ENCODE results near the gene NOS1AP. TPM values are rescaled to one million over a fixed set of nuclear protein-coding genes. Genes with fewer than 3 reads are reported as not detected.
A peak's percentile ranks its signal among the peaks of the same experiment; 100 is the strongest.
"Not testable (repeated sequence)": the region's sequence is repeated elsewhere in the genome, so short reads cannot be mapped to it uniquely, and the experiment has no call there.

The NOS1AP gene
- total RNA-seq, 3 donors from 2014 or later: 11.8 to 17.4 (median 14.3) TPM

DNA sequence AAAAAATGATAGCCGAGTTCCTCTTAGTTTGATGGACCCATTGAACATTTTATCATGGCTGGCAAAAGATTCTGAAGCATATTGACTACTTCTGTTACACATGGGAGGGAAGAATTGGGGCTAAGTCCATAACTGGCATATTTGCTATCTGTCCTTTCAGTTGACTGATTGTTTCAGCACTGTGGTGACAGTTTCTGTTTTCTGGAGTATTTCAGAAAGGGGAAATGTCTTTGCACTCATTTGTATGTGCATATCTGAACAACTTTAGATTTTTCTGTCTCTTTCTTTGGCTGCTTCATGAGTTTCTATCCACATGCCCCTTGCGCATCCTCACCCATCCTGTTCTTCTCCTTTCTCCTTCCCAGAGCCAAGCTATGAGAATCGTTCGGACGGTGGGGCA lies 274.0 kb downstream of the NOS1AP start:
- intact Hi-C loops (cut with DNase I, micrococcal nuclease): no loop called here
- Histone ChIP-seq H3K9me3 (no peaks in the 10 kb centered on the region), H3K4me3 (no peak overlapping the region), H3K36me3 (ENCODE audit: low read depth) (no peaks in the 10 kb centered on the region), H3K4me1 (ENCODE audit: low read depth) (no peaks in the 10 kb centered on the region)
- TF ChIP-seq, protein P1, sequence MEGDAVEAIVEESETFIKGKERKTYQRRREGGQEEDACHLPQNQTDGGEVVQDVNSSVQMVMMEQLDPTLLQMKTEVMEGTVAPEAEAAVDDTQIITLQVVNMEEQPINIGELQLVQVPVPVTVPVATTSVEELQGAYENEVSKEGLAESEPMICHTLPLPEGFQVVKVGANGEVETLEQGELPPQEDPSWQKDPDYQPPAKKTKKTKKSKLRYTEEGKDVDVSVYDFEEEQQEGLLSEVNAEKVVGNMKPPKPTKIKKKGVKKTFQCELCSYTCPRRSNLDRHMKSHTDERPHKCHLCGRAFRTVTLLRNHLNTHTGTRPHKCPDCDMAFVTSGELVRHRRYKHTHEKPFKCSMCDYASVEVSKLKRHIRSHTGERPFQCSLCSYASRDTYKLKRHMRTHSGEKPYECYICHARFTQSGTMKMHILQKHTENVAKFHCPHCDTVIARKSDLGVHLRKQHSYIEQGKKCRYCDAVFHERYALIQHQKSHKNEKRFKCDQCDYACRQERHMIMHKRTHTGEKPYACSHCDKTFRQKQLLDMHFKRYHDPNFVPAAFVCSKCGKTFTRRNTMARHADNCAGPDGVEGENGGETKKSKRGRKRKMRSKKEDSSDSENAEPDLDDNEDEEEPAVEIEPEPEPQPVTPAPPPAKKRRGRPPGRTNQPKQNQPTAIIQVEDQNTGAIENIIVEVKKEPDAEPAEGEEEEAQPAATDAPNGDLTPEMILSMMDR (IDR thresholded peaks at IDR 0.05): no peak
- DNase-seq (no peak), ATAC-seq (no peak)

DNA sequence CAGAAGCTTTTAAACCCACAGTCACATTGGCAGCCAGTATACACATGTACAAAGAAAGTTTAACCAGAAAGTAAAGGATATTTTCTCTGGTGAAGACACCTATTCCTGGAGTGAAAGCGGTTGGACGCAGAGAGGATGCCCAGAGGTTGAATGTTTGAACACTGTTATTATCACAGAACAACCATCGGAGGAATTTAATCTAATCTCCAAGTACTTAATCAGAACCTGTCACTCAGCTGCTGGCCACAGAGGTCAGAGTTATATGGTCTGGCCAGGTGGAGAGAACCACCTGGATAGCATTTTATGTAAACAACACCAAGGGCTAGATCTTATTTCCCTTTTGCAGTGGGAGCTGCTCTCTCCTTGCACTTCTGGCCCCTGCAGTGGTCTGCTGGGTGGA lies 277.8 kb downstream of the NOS1AP start:
- no peak overlapping the region for H3K4me3 ChIP-seq
- no peak for ATAC-seq
- no peak for DNase-seq
- TF ChIP-seq, protein P1 (IDR thresholded peaks at IDR 0.05): no peak
- no peaks in the 10 kb centered on the region for H3K36me3 ChIP-seq (ENCODE audit: low read depth)
- H3K4me1 ChIP-seq (ENCODE audit: low read depth): peaks cover 9% of the 10 kb centered on the region
- H3K9me3 ChIP-seq: no peaks in the 10 kb centered on the region
- intact Hi-C loops (cut with DNase I, micrococcal nuclease): no loop called here

DNA sequence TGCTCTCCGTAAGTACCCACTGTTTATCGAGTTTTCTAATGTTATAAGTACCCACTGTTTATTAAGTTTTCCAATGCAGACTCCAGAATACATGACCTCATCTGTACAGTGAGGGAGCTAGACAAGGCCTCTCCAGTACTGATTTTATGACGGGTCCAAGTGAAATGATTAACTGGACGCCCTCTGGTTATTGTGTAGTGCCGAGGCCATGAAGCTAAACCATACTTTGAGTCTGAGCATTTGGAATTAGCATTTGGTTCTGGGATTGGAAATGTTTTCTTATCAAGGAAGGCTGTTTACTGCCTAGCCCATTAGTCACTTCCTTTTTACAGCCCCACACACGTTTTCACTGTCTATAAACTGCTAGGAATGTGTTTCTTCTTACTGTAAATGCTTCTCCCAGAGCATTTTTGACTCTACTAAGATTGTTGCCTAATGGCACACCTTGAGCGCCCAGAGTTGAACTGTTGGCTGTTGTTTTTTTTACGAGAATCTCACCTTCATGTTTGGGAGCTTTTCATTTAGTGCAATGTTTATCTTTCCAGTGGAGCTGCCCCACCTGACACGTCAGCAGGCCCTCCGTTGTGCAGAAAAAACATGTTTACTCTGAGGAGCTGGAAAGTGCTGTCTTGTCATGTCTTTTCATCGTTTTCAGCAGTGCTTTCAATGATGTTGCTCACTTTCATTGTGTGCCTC lies 280.3 kb downstream of the NOS1AP start:
- TF ChIP-seq, protein P1 (IDR thresholded peaks at IDR 0.05): no peak
- Histone ChIP-seq H3K36me3 (ENCODE audit: low read depth) (no peaks in the 10 kb centered on the region), H3K4me3 (no peak overlapping the region), H3K4me1 (ENCODE audit: low read depth) (peaks cover 9% of the 10 kb centered on the region), H3K9me3 (no peaks in the 10 kb centered on the region)
- peak in 2 of 3 donors; percentile 31 to 42 for DNase-seq
- ATAC-seq: peak; percentile 89
- intact Hi-C loops (cut with DNase I, micrococcal nuclease): no loop called here

DNA sequence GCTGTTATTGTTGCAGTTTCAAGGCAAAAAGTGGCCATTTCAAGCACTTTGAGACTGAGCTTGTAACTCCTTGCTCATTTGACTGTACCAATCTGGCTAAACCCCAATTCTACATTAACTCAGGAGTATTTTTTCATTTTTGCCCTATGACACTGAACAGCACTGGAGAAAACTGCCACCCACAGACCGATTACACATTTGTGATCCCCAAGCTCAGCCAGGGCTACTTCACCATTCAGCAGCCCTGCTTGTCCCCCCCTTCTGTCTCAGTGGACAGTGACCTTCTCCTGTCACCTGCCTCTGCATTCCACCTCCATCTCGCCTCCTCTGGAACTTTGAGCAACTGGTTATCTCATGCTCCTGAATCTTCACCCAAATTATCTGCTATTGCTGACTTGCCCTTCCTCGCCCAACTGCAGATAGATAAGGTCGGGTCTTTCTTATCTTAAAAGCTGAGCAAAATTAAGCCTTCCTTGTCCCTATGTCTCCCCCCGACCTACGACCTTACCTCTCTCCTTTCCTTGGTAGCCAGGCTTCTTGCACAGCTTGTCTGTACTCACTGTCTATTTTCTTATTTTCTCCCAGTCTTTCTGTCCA lies 281.9 kb downstream of the NOS1AP start:
- TF ChIP-seq, protein P1 (IDR thresholded peaks at IDR 0.05): no peak
- no peak overlapping the region for H3K4me3 ChIP-seq
- ATAC-seq (no peak), DNase-seq (no peak)
- no peaks in the 10 kb centered on the region for H3K9me3 ChIP-seq
- no peaks in the 10 kb centered on the region for H3K36me3 ChIP-seq (ENCODE audit: low read depth)
- intact Hi-C loops (cut with DNase I, micrococcal nuclease): no loop called here
- H3K4me1 ChIP-seq (ENCODE audit: low read depth): peaks cover 9% of the 10 kb centered on the region

DNA sequence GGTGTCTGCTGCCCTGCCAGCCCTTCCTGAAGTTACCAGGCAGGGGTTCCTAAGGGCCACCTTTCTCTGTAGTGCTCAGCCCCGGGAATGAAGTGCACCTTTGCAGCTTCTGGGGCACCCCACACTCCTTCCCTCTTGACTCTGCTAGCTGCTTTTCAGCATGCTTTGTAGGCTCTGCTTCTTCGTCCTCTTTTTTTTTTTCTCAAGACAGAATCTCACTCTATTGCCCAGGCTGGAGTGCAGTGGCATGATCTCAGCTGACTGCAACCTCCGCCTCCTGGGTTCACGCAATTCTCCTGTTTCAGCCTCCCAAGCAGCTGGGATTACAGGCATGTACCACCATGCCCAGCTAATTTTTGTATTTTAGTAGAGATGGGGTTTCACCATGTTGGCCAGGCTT lies 282.4 kb downstream of the NOS1AP start:
- H3K36me3 ChIP-seq (ENCODE audit: low read depth); DNase-seq; H3K9me3 ChIP-seq; intact Hi-C loops (cut with DNase I, micrococcal nuclease); ATAC-seq; H3K4me1 ChIP-seq (ENCODE audit: low read depth); H3K4me3 ChIP-seq: not testable (repeated sequence)

DNA sequence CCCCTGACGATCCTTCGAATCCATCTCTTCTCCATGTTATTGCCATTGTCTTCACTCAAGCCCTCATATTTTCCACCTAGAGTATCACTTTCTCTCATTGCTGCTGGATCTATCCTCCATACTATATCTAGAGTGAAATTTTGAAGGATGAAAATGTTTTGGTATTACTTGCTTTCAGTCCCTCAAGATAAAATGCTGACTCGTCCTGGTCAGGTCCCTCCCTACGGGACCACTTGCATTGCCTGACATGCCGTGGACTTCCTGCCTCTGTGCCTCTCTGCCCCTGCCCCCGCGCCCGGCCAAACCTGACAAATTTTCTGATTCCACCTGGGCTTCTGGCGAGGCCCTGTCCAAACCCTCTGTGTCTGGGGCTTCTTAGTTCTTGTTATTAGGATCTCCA lies 283.6 kb downstream of the NOS1AP start:
- intact Hi-C loops (cut with DNase I, micrococcal nuclease): no loop called here
- Histone ChIP-seq H3K4me1 (ENCODE audit: low read depth) (peaks cover 9% of the 10 kb centered on the region), H3K9me3 (no peaks in the 10 kb centered on the region), H3K4me3 (no peak overlapping the region), H3K36me3 (ENCODE audit: low read depth) (no peaks in the 10 kb centered on the region)
- ATAC-seq (no peak), DNase-seq (no peak)
- TF ChIP-seq, protein P1 (IDR thresholded peaks at IDR 0.05): no peak

Data from mucosa of descending colon (tissue), 3 donors.